NOMO-1 (cell line): ENCODE data around the gene MKRN1.
"Not testable (repeated sequence)": the region's sequence is repeated elsewhere in the genome, so short reads cannot be mapped to it uniquely, and the experiment has no call there.

ENCODE experiments used
- DNase-seq, 2 experiments: peaks; one replicate each; lab custom pipeline; 2025; ENCODE audit not compliant: unreplicated experiment in 2 of 2; lab: John Stamatoyannopoulos, UW

The MKRN1 gene

DNA sequence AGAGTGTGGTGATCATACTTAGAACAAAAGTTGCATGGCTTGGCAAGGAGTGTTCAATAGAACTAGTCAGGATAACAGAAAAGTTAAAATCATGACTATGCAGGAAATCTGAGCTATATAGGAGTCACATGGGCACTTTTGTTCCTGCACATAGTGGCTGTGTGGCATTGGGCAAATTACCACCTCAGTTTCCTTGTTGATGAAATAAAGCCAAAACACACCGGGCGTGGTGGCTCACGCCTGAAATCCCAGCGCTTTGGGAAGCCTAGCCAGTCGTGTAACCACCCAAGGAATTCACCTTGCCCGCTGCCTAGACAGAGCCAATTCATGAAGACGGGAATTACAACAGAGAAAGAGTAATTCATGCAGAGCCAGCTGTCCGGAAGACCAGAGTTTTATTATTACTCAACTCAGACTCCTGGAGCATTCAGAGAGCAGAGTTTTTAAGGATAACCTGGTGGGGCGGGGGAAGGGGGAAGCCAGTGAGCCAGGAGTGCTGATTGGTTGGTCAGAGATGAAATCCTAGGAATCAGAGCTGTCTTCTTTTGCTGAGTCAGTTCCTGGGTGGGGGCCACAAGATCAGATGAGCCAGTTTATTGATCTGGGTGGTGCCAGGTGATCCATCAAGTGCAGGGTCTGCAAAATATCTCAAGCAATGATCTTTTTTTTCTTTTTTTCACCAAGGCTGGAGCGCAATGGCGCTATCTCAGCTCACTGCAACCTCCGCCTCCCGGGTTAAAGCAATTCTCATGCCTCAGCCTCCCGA, 6.4 kb upstream of the MKRN1 start:
- no peak for DNase-seq

DNA sequence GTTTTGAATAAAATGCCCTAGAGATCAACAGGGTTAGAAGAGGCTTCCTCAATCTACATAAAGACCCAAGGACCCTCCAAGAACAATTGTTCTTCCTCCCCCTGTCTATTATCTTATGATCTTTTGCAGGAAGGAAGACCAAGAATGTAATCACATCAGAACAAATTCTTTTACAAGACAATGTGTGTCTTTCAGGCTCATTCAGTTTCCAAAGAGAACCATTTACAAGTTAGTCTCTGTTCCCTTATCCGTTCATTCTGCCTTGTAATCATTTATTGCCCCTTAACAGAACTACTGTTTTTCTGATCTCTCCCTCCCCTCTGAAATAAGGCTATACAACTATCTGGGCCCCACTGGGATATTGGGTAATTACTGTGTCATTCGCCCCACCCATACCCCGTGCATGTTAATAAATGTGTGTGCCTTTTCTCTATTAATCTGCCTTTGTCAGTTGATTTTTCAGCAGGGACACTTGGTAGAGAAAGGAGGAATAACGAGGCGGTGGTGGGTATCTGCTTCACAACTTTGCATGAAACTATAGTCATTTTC, 5.7 kb upstream of the MKRN1 start:
- no peak for DNase-seq

DNA sequence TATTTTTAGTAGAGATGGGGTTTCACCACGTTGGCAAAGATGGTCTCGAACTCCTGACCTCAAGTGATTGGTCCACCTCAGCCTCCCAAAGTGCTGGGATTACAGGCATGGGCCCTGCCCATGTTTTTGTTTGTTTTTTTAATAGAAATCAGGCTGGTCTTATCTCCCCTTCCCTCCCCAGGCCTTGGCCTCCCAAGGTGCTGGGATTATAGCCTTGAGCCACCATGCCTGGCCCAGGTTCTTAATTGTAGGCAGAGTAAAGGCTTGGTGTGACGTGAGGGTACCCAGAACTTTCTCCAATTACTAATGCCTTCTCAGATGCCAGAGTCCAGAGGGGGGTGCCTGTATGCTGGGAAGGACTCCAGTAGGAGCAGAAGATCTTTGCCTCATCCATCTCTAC, 5.2 kb upstream of the MKRN1 start:
- no peak for DNase-seq

DNA sequence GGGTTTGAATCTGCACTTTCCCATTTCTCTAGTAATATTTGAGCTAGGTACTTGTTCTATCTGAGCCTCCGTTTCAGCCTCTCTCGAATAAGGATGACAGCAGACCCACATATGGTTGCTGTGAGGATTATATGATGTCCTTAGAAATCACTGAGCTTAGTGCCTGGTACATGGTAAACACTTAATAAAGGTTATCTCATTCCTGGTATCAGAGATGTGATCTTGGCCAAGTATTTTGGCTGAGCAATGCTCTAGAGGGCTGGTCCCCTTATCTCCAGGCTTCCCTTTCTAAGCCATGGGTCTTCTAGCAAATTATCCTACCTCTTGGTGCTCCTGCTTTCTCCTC, 407 bp upstream of the MKRN1 start:
- DNase-seq, result no peak

DNA sequence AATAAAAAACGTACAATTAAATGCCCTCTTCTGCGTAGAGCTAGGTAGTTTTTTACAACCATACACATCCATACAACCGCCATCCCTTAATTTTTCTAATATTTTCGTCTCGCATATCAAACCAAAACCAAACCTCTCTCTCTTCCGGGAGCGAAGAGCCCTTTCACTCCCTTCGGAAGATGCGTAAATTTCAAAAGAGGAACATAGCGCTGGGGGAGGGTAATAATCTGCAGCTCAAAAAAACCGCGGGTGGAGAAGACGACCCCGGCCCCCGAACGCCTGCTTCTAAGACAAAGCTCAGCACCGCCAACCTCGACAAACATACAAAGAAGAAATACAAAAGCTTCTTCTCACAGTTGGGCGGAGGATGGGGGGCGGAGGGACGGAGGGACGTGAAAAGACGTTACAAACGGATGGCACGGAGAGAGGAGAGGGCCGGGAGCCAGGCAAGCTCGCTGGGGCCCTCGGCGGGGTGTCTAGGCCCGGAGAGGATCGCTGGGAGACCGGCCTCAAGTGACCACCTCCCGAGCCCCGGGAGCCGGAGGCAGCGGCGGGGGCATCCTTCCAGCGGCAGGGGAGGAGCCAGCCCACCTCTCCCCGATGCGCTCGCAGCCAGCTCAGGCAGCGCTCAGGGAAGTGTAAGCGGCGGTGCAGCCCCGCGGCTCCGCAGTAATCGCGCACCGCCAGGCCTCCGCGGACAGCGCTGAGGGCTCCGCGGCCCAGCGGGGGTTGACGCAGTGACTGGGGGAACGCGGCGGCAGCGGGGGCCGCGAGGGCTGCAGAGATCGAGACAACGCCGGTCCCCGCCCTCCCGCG, 851 bp downstream of the MKRN1 start:
- DNase-seq, result peak; percentile 42 to 48

DNA sequence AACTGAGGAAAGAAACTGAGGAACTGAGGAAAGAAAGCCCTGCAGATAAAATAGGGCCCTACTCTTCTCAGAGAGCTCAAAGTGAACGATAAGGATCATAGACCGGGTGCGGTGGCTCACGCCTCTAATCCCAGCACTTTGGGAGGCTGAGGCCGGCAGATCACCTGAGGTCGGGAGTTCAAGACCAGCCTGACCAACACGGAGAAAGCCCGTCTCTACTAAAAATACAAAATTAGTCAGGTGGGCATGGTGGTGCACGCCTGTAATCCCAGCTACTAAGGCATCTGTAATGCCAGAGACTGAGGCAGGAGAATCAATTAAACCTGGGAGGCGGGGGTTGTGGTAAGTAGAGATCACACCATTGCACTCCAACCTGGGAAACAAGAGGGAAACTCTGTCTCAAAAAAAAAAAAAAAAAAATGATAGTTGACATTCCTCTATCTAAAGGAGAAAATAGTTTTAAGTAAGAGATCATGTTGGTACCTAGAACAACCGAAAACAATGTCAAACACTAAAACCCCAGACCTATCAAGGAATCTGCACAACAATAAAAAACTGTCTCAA, 2.5 kb downstream of the MKRN1 start:
- no peak for DNase-seq

DNA sequence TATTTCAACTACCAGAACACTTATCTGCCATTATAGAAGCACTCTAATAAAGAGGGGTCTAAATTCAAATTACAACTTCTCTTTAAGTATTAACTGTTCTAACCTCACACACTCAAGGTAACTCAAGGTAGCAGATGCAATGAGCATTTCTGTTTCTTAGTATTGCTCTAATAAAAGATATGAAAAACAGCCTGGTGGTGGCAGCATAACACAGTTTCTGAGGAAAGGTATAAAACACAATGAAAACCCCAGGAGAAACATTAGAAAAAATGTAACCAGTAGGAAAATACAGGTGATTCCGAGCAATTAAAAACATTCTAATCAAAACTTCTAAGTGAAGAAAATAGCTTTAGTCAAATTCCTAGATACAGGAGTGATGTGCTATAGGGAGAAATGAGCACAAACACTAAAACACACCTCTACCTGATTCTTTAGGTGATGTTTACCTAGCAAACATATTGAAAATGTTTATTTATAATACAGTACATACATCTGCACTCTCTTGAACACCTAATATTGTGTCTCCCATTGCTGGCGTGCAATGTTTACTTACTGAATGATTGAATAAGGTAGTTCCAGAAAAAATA, 3.5 kb downstream of the MKRN1 start:
- DNase-seq, result peak in 1 of 2 experiments; percentile 5

DNA sequence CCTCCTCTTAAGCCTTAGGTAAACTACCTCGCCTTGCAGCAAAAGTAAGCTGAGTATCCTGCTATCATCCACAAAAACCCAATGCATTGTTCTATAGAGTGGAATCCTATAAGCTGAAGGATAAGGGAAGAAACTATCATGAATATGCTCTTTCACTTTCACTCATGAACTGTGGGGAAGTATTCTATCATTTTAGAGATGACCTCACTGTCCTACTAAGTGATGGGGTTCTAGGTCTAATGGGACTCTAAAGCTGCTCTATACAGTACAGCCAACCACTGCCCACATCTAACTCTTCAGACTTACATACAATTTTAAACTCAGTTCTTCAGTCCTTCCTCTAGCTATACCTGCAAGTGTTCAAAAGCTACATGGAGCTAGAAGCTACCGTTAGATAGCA, 16.2 kb downstream of the MKRN1 start:
- DNase-seq, result no peak

DNA sequence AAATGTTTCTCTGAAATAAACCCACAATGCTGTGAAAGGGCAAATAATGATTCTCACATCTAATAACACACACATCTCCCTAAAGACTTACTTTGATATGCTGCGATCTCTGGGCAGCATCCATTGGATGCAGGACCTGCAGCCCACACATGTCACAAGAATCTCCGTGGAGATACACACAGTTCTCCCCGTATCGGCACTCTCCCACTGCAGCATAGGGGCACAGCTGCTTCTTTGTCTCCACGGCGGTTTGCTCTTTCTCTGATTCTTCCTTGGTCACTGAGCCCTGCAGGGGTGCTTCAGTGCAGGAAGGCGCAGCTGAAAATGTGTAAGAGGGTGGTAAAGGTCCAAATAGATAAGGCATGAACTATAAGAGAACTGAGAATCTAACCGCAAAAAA, 20.4 kb downstream of the MKRN1 start:
- no peak for DNase-seq

DNA sequence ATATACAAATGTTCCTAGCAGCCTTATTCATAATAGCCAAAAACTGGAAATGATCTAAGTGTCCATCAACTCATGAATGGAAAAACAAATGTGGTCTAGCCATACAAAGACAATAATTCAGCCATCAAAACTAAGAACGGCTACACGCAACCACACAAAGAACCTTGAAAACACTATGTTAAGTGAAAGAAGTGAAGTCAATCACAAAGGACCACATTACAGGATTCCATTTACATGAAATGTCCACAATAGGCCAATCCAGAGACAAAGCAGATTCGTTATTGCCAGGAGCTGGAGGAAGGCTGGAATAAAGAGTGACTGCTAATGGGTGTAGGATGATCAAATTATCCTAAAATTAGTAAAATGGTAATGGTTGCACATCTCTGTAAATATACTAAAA, 21.1 kb downstream of the MKRN1 start:
- no peak for DNase-seq

DNA sequence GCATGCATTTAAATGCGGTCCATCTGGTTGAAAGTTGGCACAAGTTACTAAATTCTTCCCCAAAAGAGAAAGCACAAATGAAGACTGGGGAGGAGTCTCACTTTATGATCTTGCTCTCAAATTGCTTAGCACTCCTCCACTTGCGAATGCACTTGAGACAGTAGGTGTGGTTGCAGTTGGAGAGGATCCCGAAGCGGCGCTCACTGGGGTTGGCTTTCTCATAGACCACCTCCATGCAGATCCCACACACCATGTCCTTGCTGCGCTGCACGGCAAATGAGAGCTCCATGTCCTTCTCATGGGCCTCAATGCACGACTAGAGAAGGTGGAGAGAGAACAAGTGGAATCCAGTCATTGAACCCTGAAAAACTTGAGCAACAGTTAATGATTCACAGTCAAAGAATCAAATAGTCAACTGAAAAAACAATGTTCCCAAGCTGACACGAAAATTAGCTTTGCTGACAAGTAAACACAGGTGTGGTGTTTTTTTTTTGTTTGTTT, 22.7 kb downstream of the MKRN1 start:
- no peak for DNase-seq

DNA sequence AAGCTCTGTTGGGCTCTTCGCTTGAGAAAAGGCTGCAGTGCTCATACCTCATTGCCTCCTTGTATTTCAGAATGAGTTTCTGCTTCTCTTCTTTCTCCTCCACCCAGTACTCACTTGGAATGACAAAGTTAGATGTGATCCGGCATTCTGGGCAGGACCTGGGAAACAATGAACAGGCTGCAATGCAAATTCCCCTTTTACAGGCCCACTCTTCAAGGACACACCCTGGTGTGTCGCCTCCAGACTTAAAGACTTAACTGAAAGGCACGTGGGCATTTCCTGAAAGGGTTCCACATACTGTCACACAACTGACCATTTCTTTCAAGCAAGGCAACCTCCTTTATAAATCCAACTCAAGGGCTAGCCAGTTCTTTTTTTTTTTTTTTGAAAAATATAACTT, 23.6 kb downstream of the MKRN1 start:
- DNase-seq, result no peak

DNA sequence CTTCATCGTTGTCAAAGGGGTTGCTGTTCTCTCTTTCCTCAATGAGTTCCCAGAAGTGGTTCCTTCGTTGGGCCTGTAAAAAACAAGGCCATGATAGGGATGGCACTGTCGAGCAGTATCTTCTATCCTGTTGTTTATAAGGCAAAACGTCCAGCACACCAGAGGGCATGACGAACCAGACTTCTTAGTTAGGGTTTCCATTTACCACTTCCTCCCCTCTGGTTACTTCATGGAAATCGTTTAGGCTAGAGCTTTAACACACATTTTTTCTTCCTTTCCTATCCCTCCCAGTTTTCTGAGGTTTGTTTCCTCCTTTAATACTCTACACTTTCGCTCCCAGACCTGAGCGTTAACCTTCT, 24.7 kb downstream of the MKRN1 start:
- no peak for DNase-seq

DNA sequence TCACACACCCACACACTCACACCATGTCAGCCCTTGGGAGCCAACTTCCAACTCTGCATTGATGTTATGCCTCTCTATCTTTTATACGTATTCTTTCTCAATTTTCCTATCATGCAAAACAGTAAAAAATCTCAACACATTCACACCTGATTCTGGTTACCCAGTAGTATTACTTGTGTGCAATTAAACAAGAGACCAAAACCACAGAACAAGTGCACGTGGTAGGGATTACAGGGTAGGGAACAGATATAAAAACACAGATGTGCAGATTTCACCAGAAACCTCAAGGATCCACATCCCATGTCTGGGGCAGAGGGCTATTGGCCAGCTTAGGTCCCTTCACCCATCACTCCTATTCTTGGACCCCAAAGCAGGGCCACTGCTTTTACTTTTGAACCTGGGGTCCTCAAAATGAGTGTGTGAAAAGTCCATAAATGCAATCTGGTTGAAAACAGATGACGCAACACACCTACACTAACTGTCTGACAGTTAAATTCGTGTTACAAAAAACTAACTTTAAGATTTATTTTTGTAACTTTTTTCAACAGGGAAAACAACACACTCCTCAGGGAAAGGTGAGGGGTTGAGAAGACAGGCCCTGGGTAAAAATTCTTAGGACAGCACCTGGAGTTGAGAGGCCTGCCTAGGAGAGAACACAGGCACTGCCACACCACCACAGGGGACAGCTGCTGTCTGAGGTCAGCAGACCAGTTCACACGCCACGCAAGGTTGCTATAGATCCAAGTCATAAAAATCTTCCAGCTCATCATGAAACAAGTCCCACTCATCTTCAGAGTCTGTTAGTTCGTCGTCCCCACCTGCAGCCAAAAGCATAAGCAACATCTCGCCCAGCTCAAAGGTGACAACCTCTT, 25.3 kb downstream of the MKRN1 start:
- not testable (repeated sequence) for DNase-seq

DNA sequence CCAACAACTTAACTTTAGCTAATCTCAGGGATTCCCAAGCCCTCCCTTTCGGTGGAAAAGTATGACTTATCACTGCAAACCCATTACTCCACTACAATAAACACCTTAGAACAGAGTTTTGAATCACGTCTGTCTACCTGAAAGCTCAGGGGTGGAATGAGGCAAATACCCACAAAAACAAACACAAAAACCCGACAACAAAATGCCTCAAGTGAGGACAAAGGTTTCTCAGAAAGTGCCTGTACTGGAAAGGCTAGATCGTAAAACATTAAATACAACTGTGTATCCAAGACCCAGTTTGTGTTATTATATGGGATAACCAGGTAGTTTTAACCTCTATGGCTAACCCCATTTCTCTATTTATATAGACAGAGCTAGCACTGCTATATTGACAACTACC, 26.0 kb downstream of the MKRN1 start:
- DNase-seq, result no peak

DNA sequence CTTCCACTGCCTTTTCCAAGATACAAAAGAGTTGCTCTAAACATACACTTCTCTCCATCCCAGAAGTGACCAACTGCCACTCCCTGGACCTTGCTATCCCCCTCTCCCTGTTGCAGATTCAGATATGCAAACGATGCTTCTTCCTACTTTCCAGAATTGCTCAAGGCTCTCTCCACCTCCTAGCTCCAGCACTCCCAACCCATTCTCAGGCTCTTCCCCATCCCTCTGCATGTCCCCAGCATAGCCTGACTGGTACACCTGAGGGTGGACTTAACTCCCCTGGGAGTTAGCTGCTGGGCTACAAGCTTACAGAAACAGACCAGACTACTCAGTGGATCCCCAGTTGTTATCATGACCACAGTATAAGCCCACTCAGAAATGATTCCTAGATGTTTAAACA, 27.6 kb downstream of the MKRN1 start:
- DNase-seq, result no peak

DNA sequence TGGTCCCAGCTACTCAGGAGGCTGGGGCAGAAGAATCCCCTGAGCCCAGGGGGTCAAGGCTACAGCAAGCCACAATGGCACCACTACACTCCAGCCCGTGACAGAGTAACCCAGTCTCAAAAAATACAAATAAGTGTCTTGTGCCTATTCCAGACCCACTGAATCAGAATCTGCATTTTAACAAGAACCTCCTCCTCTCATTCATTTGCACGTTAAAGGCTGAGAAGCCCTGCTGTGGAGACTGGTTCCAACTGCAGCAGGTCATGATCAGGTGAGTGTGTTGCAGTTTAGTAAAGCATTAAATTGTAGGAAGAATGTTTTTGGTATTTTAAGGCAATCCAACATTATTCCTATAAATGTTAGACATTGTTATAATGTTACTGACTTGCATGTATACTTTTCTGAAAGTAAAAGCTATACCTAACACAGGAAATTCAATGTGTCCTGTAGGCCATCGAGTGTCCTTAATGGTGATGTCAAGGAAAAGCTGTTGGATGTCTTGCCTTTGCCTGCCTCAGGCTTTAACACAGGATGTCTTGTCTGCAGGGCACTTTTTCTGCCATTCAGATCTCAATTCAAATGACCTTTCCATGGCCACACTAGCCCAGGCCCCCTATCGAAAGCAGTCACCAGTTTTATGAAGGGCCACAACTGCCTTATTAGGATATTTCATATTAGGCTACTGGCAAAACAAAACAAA, 30.4 kb downstream of the MKRN1 start:
- no peak for DNase-seq

DNA sequence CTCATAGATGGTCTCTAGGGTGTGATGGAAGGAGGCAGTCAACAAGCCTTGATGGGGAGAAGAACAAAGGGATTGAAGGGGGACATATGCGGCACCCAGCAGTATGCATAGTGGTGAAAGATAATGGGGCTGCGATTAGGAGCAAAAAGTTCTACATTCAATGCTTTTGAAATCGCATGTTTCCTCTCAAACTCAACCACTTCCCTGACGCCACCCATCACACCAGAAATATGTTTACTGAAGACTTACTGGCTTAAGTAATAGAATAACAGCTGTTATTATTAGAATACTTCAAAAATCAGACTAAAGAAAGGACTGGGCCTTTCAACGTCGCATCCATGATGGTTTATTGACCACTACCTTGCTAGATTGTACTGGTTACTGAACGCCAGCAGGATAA, 31.5 kb downstream of the MKRN1 start:
- no peak for DNase-seq

DNA sequence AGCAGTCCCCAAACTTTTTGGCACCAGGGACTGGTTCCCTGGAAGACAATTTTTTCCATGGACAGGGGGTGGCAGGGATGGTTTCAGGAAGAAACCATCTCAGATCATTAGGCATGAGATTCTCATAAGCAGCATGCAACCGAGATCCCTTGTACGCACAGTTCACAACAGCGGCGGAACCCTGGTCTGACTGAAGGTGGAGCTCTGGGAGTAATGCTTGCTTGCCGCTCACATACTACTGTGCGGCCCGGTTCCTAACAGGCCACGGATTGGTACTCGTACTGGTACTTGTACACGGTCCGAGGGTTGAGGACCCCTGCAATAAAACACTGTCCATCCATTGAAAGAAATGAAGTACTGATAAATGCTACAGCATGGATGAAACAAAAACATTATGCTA, 32.8 kb downstream of the MKRN1 start:
- DNase-seq, result no peak

DNA sequence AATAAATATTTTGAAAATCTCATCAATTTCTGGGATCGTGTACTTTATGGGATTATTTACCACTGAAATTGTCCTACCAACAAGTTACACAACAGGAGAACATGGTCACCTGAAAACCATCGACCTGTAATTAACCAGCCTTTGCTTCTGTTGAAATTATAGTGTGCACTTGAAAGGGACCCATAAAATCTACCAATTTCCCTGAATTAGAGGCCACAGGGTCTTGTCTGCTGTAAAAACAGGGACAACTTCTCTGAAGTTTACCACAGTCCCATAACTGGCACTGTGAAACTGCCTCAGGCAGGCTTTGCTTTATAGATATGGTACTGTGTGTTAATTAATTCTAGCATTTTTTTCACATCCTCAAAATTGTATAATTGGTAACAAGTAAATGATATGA, 37.8 kb downstream of the MKRN1 start:
- DNase-seq, result no peak
